Transverse colon (tissue), 4 donors: ENCODE measurements around the gene USP9Y. TPM values are rescaled to one million over a fixed set of nuclear protein-coding genes. Genes with fewer than 3 reads are reported as not detected.

Experiments
- DNase-seq: peaks from one replicate; pipeline ENCODE4 v3.0.0-alpha.2; 2019
- H3K27ac ChIP-seq, 4 donors: fragments of 200-600 bp; sonication (generic); 2 replicates each; pipeline ENCODE4 v1.5.1; 2016 to 2018; ENCODE audit warnings: inconsistent platforms in 4 of 4
- H3K27me3 ChIP-seq: fragments of 200-600 bp; sonication (generic); 2 replicates; pipeline ENCODE4 v1.5.1; 2017; ENCODE audit warnings: inconsistent platforms
- H3K36me3 ChIP-seq, 4 donors: fragments of 200-600 bp; sonication (generic); 2 replicates each; pipeline ENCODE4 v1.5.1; 2017 to 2019; ENCODE audit warnings: inconsistent platforms in 4 of 4
- H3K4me1 ChIP-seq, 4 donors: fragments of 200-600 bp; sonication (generic); 2 replicates each; pipeline ENCODE4 v1.5.1; 2017 to 2020; ENCODE audit warnings: inconsistent platforms in 4 of 4
- H3K4me3 ChIP-seq, 4 donors: fragments of 200-600 bp; sonication (generic); 1 replicate in 1 of 4; 2 replicates in 3 of 4; pipeline versions ENCODE4 v1.5.1 to v1.6.1; 2017 to 2019; ENCODE audit warnings: inconsistent platforms in 4 of 4
- H3K9me3 ChIP-seq, 2 donors: fragments of 200-600 bp; sonication (generic); 2 replicates each; pipeline ENCODE4 v1.5.1; 2017 to 2019; ENCODE audit warnings: inconsistent platforms in 2 of 2
- CTCF ChIP-seq, 5 experiments: fragments of 200-600 bp in 3 of 5; fragments of 450-650 bp in 2 of 5; sonication (generic) in 3 of 5; IDR thresholded peaks; 1 replicate in 2 of 5; 2 replicates in 3 of 5; pipeline ENCODE4 v1.5.1; 2016 to 2017; ENCODE audit warnings: antibody characterized with exemption in 5 of 5, inconsistent platforms in 3 of 5, mild to moderate bottlenecking in 2 of 5, moderate library complexity in 1 of 5
- EP300 ChIP-seq: sonication (generic); formaldehyde crosslinking; IDR thresholded peaks from one replicate; pipeline ENCODE4 v1.6.1; 2017; ENCODE audit warnings: antibody characterized with exemption, low read depth
- POLR2A ChIP-seq: fragments of 450-650 bp; IDR thresholded peaks from one replicate; pipeline ENCODE4 v1.6.1; 2016; ENCODE audit warnings: antibody characterized with exemption, mild to moderate bottlenecking, moderate library complexity
- POLR2AphosphoS5 ChIP-seq, 3 donors: sonication (generic); formaldehyde crosslinking; IDR thresholded peaks; one replicate each; pipeline ENCODE4 v1.6.1; 2016; ENCODE audit warnings: antibody characterized with exemption in 3 of 3
- WGBS, 2 donors: methylation state at CpG; one replicate each; pipeline ENCODE4 v1.1.5; 2018; ENCODE audit warnings: low coverage in 1 of 2; 5-methylcytosine and 5-hydroxymethylcytosine counted together
- in situ Hi-C, 4 donors: fragments of 200-750 bp; cut with MboI; loops; one replicate each; pipeline versions ENCODE4 v1.15.0 to v1.15.1; 2017; ENCODE audit warnings: low sequenced_read_pairs in 3 of 4, low pct_ligation_motif_present in 1 of 4, low pct_unique_long_range_greater_than_20kb in 1 of 4
- intact Hi-C: fragments of 100-400 bp; cut with DNase I; formaldehyde crosslinking; loops from one replicate; pipeline ENCODE4 v1.15.1; 2023; ENCODE audit warnings: low total_unique reads
- total RNA-seq, 4 donors: library from RNA; depleted of rRNA; stranded (reverse); fragments of >200 nt; gene quantifications; one replicate each; pipeline ENCODE4 v1.1.0, GENCODE V29; 2016

Gene USP9Y
- total RNA-seq, 4 donors from 2014 or later = 11.7 to 12.3 TPM; not detected in 2

- no peak for DNase-seq
- Histone ChIP-seq H3K27ac (no peak overlapping the region), H3K36me3 (no peaks in the 10 kb centered on the region), H3K9me3 (no peaks in the 10 kb centered on the region), H3K4me3 (no peak overlapping the region), H3K4me1 (no peaks in the 10 kb centered on the region), H3K27me3 (no peaks in the 10 kb centered on the region)
- no peak for TF ChIP-seq POLR2AphosphoS5 (IDR thresholded peaks at IDR 0.05)
- TF ChIP-seq POLR2A = no peak
- TF ChIP-seq EP300 = no peak
- no peak for TF ChIP-seq CTCF (IDR thresholded peaks at IDR 0.05)
- intact Hi-C loops (no loop called here), in situ Hi-C loops (no loop called here)
- 67% methylated on average over 1 of the region's 2 CpGs; no CpG with 5 or more reads in 1 of the 2 donors for WGBS, 2 donors
These were observed 40.4 kb downstream of the USP9Y start for GRCh38 chrY:12741414-12741813.

GRCh38 chrY:12742725-12743124 is 41.7 kb downstream of the USP9Y start:
- no peak for DNase-seq
- intact Hi-C loops = no loop called here
- WGBS, 2 donors = 100% methylated on average over 3 of the region's 4 CpGs; no CpG with 5 or more reads in 1 of the 2 donors
- Histone ChIP-seq H3K4me1 (no peaks in the 10 kb centered on the region), H3K27me3 (no peaks in the 10 kb centered on the region), H3K27ac (no peak overlapping the region), H3K4me3 (no peak overlapping the region), H3K9me3 (no peaks in the 10 kb centered on the region), H3K36me3 (no peaks in the 10 kb centered on the region)
- in situ Hi-C loops = no loop called here
- TF ChIP-seq POLR2A = no peak
- TF ChIP-seq EP300 = no peak
- no peak for TF ChIP-seq POLR2AphosphoS5 (IDR thresholded peaks at IDR 0.05)
- TF ChIP-seq CTCF (IDR thresholded peaks at IDR 0.05) = no peak

GRCh38 chrY:12744091-12744490 is 43.1 kb downstream of the USP9Y start:
- 83% methylated on average over 1 of the region's 2 CpGs; no CpG with 5 or more reads in 1 of the 2 donors for WGBS, 2 donors
- no peak overlapping the region for H3K4me3 ChIP-seq
- TF ChIP-seq POLR2AphosphoS5 (IDR thresholded peaks at IDR 0.05) (no peak), EP300 (no peak), CTCF (IDR thresholded peaks at IDR 0.05) (no peak), POLR2A (no peak)
- no peaks in the 10 kb centered on the region for H3K4me1 ChIP-seq
- in situ Hi-C loops (no loop called here), intact Hi-C loops (no loop called here)
- no peak overlapping the region for H3K27ac ChIP-seq
- H3K9me3 ChIP-seq = no peaks in the 10 kb centered on the region
- no peak for DNase-seq
- no peaks in the 10 kb centered on the region for H3K36me3 ChIP-seq
- H3K27me3 ChIP-seq = no peaks in the 10 kb centered on the region

- intact Hi-C loops = no loop called here
- no peak overlapping the region for H3K27ac ChIP-seq
- WGBS, 2 donors = no CpG with 5 or more reads among the region's 1 CpG
These were observed 48.3 kb downstream of the USP9Y start for GRCh38 chrY:12749293-12749692.

More at GRCh38 chrY:12749293-12749692, 48.3 kb downstream of the USP9Y start:
- H3K36me3 ChIP-seq = no peaks in the 10 kb centered on the region
- TF ChIP-seq POLR2A (no peak), POLR2AphosphoS5 (IDR thresholded peaks at IDR 0.05) (no peak), CTCF (IDR thresholded peaks at IDR 0.05) (no peak), EP300 (no peak)
- no peaks in the 10 kb centered on the region for H3K9me3 ChIP-seq
- no peaks in the 10 kb centered on the region for H3K27me3 ChIP-seq
- in situ Hi-C loops = no loop called here
- DNase-seq = no peak
- no peaks in the 10 kb centered on the region for H3K4me1 ChIP-seq
- H3K4me3 ChIP-seq = no peak overlapping the region
